Fibroblast of pulmonary artery (primary cell): ENCODE measurements around the gene SATL1.
A peak's percentile ranks its signal among the peaks of the same experiment; 100 is the strongest.
"Not testable (repeated sequence)": the region's sequence is repeated elsewhere in the genome, so short reads cannot be mapped to it uniquely, and the experiment has no call there.

ENCODE experiments used
- DNase-seq: peaks from one replicate; pipeline ENCODE4 v3.0.0-alpha.2; 2010; ENCODE audit warnings: low read depth
- H3K4me3 ChIP-seq: replicated peaks from 2 replicates; pipeline ENCODE4 v1.5.1; 2011; ENCODE audit warnings: low read depth, mild to moderate bottlenecking, control low read depth, low read length, moderate library complexity
- TF ChIP-seq, protein P1 (sequence below): IDR thresholded peaks from 2 replicates; pipeline ENCODE4 v1.5.1; 2011; ENCODE audit warnings: mild to moderate bottlenecking, control low read depth, low read length, inconsistent platforms; ENCODE audit errors: missing control alignments

Gene SATL1, protein sequence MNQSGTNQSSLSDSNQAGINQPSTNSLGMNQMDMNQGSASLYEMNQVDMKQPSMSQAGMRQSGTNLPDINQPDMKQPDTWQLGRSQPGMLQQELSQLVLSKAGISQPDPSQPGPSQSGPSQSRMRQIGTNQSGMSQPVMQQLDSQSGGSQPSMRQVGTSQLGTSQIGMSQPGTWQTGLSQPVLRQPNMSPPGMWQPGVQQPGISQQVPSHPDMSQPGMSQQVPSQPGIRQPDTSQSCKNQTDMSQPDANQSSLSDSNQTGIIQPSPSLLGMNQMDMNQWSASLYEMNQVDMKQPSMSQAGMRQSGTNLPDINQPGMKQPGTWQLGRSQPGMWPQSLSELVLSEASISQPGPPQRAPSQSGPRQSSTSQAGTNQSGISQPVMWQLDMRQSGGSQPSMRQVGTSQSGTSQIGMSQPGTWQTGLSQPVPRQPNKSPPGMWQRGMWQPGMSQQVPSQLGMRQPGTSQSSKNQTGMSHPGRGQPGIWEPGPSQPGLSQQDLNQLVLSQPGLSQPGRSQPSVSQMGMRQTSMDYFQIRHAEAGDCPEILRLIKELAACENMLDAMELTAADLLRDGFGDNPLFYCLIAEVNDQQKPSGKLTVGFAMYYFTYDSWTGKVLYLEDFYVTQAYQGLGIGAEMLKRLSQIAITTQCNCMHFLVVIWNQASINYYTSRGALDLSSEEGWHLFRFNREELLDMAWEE

DNA sequence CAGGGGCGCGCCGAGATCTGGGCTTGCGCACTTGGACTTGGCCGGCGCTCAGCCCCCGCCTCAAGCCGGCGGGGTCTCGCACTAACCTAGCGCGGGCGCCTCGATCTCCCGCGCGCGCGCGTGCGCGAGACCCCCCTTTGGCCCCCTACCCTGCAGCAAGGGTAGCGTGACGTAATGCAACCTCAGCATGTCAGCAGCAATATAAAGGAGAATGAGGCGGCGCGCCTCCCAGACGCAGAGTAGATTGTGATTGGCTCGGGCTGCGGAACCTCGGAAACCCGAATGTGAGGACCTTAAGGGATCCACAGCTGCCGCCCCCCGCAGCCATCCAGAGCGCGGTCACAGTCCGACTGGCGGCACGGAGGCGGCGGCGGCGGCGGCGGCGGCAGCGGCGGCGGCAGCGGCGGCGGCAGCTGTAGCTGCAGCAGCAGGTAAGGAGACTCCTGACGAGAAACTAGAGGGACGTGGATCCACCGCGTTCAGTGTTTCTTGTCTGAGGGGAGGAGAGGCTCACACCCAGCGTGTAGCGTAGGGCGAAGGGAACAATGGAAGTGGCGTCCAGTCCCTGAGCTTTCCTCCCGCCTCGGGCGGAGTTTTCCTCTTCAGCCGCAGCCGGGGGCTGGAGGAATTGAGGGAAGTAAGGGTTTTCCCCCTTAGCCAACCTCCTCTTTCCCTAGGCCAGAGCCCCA lies at the start of gene SATL1, which contains the start of gene ZNF711:
Gene SATL1, minus strand, starts transcription at position 19 of the 689 bp plus-strand sequence. CDS start 134,811 bp downstream, outside the sequence.
Gene ZNF711, plus strand, starts transcription at position 231 of the 689 bp plus-strand sequence. CDS start 3,582 bp downstream, outside the sequence.
- peak; percentile 45 for DNase-seq
- TF ChIP-seq, protein P1, sequence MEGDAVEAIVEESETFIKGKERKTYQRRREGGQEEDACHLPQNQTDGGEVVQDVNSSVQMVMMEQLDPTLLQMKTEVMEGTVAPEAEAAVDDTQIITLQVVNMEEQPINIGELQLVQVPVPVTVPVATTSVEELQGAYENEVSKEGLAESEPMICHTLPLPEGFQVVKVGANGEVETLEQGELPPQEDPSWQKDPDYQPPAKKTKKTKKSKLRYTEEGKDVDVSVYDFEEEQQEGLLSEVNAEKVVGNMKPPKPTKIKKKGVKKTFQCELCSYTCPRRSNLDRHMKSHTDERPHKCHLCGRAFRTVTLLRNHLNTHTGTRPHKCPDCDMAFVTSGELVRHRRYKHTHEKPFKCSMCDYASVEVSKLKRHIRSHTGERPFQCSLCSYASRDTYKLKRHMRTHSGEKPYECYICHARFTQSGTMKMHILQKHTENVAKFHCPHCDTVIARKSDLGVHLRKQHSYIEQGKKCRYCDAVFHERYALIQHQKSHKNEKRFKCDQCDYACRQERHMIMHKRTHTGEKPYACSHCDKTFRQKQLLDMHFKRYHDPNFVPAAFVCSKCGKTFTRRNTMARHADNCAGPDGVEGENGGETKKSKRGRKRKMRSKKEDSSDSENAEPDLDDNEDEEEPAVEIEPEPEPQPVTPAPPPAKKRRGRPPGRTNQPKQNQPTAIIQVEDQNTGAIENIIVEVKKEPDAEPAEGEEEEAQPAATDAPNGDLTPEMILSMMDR: no peak
- peak within 1 kb of the TSS; percentile 68 for H3K4me3 ChIP-seq

DNA sequence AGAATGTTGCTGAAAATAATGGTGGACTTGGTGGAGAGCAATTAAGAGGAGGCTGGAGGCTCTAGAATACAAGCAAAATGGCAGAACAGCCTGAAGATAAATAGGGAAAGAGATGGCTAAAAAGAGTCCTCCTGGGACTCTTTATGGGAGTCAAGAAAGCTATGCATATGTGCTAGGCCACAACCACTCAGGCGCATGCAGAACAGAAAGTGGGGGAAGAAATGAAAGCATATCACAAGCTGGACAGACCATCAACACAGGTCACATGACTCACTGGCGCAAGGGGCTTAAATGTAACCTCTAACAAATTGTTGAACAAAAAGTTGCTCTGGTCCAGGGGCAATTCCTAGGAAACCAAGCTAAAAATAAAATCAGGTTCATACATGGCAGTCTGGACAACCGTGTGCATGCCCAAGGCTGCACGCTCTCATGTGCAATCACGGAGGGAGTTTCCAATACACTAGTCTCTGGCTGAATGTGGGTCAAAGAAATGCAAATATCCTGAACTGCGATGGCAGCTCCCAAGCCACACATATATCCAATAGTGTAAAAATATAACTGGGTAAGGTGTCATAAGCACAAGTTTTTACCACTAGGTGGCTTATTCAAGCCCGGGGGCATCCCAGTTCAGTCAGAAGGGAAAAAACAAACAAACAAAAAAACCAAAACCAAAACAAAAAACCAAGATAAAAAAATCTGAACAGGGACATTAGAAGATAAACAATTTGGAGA lies 45.6 kb upstream of the SATL1 start:
- no peak for DNase-seq
- TF ChIP-seq, protein P1: no peak
- no peak overlapping the region for H3K4me3 ChIP-seq

DNA sequence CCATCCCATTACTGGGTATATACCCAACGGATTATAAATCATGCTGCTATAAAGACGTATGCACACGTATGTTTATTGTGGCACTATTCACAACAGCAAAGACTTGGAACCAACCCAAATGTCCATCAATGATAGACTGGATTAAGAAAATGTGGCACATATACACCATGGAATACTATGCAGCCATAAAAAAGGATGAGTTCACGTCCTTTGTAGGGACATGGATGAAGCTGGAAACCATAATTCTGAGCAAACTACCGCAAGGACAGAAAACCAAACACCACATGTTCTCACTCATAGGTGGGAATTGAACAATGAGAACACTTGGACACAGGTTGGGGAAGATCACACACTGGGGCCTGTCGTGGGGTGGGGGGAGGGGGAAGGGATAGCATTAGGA lies 41.7 kb upstream of the SATL1 start:
- not testable (repeated sequence) for DNase-seq, H3K4me3 ChIP-seq

DNA sequence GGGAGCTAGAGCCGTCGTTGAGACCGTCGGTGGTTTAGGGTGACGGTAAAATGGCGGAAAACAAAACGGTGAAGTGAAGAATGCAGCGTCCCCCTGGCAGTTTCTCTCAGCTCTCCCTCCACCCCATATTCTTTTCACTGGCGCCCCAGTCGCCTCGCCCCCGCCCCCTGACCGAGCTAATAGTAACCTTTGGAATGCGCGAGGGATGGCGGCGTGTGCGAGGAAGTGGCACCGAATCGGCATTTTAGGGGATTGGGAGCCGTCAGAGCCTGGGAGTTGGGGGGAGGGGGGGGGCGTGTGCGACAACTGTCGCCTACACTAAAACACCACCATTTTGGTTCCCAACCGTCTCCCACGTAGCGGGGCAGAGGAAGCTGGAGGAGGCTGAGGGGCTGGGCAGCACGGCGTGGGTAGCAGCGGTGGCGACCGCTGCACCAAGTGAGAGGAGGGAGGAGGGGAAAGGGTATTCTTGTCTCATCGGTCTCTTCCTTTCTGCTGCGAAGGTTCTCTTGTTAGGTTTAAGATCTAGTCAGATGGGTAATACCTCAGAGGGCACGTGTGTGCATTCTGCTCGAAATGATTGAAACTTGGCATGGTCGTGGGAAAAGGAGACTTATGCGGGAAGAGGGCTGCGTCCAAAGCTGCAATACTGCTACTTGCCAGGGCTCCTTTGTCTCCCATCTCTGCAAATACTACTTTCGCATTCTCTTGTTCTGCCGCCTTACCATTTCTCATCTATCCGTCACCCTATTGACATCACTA lies 1.1 kb upstream of the SATL1 start:
- peak; percentile 20 for DNase-seq
- TF ChIP-seq, protein P1: no peak
- H3K4me3 ChIP-seq: peak overlapping the region; percentile 68

DNA sequence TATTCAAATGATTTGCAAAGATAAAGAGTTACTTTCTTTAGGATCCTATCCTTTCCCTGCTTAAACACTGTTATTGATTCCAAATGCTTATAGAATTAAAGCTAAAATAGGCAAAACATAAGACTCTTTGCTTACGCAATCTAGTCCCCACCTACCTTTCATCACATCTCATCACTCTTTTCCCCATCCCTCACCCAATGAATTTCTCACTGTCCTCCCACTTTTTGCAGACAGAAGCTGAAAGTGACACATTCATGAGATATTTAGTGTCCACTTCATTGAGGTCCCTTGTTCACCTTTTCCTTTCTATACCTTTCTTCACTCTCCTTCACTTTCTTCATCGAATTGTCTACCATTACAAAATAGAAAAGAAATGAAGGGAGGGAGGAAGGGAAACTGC lies 424 bp downstream of the SATL1 start:
- DNase-seq: no peak
- peak overlapping the region; percentile 68 for H3K4me3 ChIP-seq
- TF ChIP-seq, protein P1: no peak

DNA sequence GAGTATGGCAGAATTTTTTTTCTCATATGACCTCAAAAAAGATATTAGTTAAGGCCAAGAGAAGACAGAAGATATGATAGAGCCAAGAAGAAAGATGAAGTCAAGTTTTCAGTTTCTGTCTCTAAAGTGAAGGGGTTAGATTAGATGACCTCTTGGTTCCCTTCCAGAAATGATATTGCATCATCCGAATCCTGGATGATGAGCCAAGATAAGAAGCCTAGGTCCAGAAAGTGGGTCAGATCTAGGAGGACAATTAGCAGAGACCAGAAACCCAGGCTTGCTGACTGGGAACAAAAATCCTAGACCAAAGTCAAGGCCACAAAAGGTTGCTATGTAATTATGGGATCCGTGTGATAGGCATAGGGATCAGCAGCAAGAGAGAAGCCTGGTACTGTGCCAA lies 20.2 kb downstream of the SATL1 start:
- no peak overlapping the region for H3K4me3 ChIP-seq
- no peak for DNase-seq
- TF ChIP-seq, protein P1: no peak
